ENCODE measurements around the gene BCL7A.
A peak's percentile ranks its signal among the peaks of the same experiment; 100 is the strongest.
"Not testable (repeated sequence)": the region's sequence is repeated elsewhere in the genome, so short reads cannot be mapped to it uniquely, and the experiment has no call there.

Gene BCL7A

DNA sequence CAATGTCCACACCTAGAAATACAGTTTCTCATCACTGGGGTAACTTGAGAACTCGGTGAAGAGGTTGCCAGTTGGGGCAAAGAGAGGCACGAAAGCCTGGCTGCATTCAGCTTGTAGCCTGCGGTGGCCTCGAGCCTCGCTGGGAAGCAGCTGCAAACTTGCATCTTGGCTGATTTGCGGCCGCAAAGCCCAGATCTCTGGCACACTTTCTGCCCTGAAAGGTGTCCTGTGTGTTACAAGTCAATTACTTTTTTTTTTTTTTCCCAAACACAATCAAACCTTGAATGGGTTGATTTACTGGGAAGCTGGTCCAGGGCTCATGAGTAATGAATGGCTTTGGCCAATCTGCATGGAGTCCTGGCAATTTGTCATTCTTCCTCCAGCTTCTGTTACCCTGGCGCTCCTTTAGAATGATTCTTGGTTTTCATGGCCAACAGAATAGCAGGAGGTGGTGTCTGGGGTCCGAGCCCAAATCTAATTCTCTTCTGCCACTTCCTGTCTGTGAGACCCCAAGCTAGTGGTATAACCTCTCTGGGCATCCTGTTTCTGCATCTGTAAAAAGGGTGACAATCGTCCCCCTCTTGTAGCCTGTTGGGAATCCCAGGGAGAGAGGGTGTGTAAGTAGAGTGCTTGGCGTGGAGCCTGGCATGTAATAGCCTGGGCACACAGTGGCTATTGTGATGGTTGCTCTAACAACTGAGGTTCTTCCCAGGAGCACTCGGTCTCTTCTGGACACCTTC lies 6.7 kb downstream of the BCL7A start:
- DNase-seq = peak; percentile 92

DNA sequence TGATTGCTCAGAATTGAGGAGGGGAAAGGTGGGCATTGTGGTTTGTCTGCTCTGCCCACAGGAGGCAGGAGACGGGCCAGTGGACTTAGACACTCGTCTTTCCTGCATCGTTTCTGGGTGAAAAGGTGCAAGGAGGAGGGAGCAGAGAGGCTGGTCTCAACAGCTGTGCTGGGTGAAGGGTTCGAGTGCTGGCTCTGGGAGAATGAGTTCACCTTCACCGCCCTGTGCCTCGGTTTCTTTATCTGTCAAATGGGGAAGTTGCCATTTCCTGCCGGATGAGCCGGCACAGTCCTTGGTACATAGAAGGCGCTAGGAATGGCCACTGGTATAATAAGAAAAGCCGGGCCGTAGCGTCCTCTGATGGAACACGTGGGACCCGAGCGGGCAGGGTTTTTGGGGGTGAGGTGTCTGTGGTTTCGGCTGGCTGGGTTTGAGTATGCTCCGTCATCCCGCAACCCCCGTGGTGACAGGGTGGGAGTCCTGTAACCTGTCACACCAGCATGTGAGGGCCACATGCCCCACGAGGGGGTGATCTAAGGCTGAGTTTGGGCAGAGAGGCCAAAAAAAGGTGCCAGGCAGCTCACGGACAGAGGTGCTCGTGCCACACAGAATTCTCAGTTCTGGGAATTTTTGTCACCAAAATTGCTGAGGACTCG lies 7.3 kb downstream of the BCL7A start:
- DNase-seq = no peak

DNA sequence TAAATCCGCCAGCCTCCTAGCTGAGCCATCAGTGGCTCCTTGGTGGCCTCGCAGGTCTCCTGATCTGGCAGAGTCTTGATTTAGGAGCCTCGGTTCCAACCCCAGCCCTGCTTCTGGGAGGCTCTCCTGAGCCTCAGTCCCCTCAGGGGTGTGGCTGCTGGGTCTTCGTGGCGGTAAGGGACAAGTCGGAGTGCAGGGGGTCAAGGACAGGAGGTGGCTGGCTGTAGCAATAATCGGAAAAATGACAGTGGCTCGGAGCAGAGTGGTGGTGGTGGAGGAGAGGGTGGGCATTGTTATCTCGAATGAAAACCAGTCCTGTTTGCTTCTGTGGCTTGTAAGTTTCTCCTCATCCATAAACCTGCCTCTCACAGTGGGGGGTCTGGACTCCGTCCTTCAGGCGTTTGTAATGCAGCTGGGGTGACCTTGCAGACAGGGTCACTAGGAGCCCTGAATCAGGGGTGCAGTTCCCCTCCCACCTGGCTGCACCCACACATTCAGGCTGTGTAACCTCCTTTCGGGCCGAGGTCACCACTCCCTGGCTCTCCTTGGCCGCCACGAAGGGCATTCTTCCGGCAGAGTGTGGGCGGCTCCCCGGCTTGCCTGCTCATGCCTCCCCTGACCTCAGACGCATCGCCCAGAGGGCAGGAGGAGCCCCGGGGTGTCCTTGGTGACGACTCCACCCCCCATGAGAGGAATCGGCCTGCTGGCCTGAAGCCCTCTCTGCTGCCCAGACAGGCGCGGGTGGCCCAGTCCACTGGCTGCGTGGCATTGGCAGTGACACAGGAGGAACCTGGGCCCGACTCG lies 8.1 kb downstream of the BCL7A start:
- no peak for DNase-seq

DNA sequence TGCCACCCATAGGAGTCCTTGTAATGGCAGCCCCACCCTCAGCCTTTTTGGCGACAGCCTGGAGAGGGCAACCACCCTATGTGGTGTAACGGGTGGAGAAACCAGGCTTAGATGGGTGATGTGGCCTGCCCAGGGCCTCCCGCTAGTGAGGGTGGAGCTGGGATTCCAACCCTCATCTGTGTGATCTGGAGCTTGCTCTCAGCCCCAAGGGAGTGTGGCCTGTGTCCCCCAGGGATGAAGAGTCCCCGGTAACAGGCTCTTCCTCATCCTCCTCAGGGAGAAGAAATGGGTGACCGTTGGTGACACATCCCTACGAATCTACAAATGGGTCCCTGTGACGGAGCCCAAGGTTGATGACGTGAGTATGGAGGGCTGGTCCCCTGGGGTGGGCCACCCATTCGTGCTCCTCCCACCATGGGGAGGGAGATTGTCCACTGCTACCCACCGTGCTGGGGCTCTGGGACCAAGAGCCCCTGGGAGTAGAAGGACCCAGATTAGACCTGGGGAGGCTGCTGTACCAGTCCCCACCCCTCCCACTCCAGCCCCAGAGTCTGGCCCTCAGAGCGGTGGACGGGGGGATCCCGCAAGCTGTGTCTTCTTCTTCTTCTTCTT lies 8.8 kb downstream of the BCL7A start:
- DNase-seq = no peak

DNA sequence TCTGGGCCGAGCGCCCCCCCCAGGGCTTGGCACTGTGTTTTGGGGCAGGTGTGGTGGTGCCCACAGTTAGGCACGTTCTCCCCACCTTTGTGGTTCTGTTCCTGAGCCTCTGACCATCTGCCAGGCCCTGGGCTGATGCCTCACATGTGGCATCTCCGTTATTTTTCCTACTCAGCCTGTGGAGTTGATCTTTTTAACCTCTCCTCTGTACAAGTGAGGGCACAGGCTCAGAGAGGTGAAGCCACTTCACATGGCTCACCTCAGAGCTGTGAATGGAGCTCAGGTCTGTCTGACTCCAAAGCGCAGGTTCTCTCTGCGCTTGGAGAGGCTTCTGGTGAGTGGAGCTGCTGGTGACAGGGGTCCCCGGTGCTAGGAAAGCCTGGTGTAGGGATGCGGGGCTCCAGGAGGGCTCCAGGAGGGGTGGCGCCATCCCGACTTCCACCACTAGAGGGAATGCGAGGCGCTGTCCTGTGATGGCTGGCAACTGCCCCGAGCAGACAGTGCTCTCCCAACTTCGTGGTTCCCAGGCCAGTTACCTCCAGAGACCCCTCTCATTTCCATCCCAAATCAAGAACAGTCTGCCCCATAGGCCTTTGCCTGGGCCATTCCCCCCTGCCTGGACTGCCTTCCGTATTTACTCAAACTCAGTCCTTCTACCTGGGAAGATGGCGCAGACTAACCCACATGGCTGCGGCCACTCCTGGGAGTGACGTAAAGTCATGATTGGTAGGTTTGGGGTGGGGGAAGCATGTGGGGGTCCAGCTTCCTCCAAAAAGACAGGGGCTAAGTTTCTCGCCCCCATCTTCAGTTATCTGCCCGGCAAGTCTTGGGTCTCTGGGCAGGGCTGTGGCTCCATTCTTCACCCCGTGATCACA lies 9.9 kb downstream of the BCL7A start:
- DNase-seq = peak; percentile 49

DNA sequence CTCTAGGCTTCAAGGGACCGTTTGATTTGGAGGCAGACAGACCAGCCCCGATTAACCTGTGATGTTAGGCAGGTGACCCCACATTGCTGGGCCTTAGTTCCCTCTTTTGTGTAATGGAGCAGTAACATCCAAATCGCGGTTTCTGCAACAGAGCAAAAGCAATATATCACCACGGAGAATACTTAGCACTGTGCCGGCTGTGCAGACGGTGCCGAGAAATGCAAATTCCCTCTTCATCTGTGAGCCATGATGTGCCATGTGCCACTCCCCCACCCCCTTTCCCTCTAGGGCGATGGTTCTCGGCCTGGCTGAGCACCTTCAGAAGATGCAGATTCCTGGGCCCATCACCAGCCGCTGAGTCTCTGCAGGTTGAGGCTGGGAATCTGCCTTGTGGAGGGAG lies 10.9 kb downstream of the BCL7A start:
- no peak for DNase-seq

DNA sequence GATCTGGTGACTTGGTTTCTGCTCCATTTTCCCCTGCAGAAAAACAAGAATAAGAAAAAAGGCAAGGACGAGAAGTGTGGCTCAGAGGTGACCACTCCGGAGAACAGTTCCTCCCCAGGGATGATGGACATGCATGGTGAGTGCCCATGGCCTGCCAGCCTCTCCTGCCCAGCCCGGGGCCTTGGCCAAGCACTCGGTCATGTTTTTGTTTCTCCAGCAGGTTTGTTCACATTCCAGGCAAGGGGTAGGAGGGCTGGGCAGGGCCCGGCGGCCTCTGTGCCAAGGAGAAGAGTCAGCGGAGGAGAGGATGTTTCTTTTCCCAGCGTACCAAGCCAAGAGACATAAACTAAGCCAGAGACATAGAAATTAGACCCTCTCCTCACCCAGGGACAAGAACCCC lies 13.6 kb downstream of the BCL7A start:
- DNase-seq = no peak

DNA sequence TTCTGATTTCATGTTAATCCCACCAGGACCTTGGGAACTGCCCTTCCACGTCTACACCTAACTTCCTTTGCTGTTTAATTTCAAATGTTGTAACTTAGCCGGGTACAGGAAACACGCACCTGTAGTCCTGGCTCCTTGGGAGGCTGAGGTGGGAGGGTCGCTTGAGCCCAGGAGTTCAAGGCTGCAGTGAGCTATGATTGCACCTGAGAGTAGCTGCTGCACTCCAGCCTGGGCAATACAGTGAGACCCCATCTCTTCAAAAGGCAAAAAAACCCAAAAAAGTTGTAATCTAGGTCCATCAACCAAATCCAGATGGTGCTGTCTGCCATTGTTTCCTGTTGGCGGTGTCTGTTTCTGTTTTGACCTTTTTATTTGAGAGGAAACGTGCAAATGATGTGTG lies 14.5 kb downstream of the BCL7A start:
- no peak for DNase-seq

DNA sequence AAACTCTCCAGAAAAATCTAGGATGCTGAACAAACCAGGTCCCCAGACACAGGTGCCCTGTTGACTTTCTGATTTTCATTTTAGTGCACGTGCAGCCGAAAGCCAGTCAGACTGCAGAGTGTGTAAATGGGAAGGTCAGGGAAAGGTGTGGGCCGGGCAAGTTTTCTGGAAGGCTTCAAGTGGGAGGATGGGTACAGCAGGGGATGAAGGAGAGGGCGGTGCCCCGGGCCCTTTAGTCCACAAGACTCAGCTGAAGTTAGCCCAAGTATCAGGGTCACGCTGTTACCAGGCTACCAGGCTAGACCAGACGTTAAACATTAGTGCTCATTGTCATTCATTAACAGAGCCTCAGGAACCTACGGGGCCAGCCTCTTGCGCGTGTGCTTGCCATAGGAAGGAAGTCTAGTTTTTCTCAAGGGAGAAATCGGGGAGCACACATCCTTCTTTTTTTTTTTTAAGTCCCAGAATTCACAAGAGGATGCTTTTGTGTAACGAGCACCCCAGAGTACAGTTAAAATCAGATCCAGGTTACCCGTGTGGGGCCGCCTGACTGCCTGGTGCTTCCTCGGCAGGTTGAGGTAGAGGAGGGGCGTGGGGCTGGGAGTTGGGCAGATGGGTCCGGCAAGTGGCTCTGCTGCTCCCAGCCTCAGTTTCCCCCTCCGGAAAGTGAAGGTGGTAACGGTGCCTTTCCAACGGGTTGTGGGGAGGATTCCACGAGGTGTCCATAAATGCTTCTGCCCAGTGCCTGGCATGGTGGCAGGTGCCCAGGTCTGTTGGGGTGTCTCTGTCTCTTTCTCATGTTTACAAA lies 19.1 kb downstream of the BCL7A start:
- no peak for DNase-seq

DNA sequence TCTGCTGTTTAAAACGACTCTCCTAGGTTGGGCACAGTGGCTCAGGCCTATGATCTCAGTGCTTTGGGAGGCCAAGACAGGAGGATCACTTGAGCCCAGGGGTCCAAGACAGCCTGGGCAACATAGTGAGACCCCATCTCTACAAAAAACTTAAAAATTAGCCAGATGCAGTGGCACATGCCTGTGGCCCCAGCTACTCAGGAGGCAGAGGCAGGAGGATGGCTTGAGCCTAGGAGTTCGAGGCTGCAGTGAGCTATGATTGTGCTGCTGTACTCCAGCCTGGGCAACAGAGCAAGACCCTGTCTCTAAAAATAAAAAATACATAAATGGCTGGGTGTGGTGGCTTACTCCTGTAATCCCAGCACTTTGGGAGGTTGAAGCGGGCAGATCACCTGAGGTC lies 19.8 kb downstream of the BCL7A start:
- not testable (repeated sequence) for DNase-seq

DNA sequence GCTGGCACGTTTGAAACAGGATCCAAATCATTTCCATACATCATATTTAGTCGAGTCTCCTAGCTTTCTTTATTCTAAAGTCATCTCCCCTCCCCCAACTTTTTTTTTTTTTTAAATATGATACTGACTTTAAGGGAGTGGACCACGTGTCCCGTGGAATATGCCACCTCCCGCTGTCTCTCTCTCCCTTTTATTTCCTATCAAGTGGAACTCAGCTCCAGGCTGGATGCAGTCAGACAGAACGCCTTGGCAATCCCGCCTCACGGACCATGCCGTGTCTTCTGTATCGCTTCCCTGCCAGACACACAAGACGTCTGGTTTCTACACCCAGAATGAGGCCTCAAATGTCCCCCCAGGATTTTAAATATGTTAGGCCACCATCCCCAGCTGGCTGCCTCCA lies 21.2 kb downstream of the BCL7A start:
- DNase-seq = no peak

DNA sequence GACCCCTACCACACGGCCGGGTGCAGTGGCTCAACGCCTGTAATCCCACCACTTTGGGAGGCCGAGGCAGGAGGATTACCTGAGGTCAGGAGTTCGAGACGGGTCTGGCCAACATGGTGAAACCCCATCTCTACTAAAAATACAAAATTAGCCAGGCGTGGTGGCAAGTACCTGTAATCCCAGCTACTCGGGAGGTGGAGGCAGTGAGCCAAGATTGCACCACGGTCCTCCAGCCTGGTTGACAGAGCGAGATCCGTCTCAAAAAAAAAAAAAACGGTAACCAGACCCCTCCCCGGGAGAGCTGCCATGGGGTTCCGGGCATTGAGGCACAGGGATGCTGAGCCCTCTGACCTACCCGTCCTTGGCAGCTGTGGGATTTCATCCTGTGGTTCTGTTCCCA lies 21.8 kb downstream of the BCL7A start:
- DNase-seq = no peak

DNA sequence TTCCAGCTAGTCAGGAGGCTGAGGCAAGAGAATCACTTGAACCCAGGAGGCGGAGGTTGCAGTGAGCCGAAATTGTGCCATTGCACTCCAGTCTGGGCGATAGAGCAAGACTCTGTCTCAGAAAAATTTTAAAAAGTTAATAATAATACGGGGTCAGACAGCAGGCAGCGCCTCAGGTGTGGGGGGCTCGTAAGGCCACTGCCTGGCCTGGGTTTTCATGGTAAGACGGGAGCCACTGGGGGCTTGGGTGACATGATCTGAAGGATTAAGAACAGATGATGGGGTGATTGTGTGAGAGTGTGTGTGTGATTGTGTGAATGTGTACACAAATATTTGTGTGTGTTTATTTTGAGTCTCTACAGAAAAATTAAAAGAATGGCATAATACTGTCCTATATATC lies 23.6 kb downstream of the BCL7A start:
- DNase-seq = no peak

DNA sequence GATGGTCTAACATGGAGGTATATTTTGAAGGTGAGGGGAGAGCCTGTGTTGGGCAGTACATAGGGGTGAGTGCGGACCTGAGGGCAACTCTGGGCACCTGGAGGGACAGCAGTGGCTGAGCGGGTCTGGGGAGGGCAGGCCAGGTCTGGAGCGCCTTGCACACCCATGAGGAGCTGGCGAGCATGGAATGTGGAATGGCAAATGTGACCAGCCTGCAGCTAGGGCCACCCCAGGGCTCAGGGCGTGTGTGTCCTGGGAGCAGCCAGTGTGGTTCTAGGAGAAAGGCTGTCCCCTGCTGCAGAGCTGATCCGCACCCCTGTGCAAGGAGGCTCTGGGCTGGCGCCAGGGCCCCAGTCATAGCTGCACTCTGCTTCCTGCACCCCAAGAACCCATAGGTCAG lies 24.5 kb downstream of the BCL7A start:
- DNase-seq = no peak

DNA sequence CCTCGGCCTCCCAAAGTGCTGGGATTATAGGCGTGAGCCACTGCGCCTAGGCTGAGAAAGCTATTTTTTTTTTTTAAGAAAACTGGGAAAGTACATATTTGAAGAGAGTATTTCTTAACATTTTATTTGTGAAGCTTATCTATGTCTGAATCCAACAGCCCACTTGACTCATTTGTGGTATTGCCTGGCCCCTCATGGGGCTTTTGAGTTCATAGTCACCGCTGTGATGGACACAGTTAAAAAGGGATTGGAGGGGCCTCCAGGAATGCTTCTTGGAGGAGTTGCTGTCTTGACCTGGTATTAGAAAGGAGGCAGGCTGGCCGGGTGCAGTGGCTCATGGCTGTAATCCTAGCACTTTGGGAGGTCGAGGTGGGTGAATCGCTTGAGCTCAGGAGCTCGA lies 26.5 kb downstream of the BCL7A start:
- DNase-seq = no peak

DNA sequence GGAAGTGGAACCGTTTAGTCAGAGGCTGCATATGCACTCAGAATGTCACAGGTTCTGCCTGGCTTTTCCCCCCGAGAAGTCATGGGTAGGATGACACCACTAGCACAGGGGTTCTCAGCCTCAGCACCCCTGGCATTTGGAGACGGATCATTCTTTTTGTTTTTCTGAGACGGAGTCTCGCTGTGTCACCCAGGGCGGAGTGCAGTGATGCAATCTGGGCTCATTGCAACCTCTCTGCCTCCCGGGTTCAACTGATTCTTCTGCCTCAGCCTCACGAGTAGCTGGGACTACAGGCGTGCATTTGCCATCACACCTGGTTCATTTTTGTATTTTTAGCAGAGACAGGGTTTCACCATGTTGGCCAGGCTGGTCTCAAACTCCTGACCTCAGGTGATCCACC lies 28.1 kb downstream of the BCL7A start:
- no peak for DNase-seq

DNA sequence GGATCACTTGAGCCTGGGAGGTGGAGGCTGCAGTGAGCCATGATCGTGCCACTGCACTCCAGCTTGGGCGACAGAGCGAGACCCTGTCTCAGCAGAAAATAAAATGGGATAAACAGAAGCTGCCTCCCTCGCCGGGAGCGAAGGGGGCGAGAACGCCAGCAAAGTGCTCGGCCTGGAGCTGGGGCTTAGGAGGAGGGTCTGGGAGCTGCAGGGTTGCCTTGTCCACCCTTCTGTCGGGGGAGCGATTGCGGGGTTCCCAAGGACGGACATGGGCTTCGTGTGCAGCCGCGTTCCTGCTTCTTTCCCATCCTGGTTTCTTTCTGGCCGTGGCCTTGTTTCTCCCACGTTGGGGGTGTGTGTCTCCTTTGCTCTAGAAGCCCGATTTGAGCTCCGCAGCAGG lies 29.0 kb downstream of the BCL7A start:
- no peak for DNase-seq

DNA sequence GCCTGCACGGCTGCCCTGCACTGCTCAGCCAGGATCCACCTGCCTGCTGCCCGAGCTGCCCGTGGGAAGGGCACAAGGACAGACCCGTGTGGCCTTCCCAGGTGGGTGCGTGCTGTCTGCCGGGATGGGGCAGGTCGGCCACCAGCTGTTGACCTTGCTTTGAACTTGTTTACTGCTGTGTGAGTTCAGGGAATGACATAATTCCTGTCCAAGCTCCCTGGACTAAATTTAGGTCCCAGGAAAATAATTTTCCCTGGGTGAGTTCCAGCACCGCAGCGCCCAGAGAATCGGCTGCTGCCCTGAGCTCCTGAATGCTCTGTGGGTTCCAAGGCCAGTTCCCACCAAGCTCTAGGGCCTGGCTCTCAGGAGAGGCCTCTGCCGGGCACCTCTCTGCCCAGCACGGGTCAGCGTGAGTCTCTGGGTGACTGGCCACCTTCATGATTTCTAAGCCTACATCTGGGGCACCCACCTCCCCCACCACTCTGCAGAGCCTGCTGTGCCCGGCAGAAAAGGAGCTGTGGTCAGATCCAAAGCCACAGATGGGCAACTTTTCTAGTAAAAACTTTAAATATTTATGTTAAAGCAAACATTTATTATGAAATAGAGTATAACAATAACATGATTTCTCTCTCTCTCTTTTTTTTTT lies 29.7 kb downstream of the BCL7A start:
- no peak for DNase-seq

DNA sequence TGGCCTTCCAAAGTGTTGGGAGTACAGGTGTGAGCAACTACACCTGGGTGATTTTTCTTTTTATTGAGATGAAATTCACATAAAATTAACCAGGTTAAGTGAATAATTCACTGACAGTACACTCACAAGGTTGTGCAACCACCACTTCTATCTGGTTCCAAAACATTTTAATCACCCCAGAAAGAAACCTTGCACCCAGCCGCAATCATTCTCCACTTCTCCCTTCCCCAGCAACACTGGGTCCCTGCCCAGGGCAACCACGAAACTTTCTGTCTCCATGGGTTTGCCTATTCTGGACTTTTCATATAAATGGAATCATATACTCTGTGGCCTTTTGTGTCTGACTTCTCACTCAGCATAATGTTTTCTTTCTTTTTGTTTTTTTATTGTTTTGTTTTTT lies 30.6 kb downstream of the BCL7A start:
- DNase-seq = no peak

DNA sequence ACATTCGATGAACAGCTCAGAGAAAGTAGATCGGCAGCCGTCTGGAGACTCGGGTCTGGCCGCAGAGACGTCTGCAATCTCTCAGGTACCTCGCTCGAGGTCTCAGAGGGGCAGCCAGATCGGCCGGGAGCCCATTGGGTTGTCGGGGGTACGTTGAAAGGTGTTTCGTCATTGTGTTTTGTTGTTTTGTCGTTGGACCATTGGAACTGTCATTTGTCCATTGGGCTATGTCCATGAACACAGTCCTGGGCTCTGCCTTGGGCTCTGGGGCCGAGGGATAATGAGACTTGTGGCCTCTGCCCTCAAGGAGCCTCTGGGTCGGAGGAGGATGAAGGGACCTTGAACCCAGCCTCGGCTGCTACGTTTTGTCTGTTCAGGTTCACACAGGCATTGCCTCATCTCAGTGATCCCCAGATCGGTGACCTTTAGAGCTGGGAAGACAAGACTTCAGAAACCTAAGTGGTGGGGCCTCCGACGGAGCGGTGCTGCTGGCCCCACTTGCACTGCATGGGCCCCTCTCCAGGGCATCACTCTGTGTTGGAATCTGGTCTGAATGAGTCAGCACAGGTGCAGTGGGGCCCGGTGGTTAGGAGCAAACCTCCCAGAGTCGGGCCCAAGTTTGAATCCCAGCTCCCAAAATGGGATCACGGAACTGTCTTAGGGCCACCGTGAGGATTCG lies 33.3 kb downstream of the BCL7A start:
- DNase-seq = no peak

DNA sequence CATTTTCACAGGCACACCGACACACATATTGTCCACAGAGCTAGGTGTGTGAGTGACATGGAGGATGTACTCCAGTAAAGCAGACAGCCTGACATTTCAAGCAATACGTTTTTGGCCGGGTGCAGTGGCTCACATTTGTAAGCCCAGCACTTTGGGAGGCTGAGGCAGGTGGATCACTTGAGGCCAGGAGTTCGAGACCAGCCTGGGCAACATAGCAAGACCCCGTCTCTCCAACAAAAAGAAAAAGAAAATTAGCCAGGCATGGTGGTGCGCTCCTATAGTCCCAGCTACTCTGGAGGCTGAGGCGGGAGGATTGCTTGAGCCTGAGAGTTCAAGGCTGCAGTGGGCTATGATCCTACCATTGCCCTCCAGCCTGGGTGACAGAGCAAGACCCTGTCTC lies 34.7 kb downstream of the BCL7A start:
- not testable (repeated sequence) for DNase-seq
